Rectal smooth muscle tissue (tissue), 1 donor: ENCODE measurements around the gene ARHGEF26.
"Not testable (repeated sequence)": the region's sequence is repeated elsewhere in the genome, so short reads cannot be mapped to it uniquely, and the experiment has no call there.

Source experiments
- H3K27ac ChIP-seq: one replicate; pipeline ENCODE4 v1.7.0; 2013; ENCODE audit warnings: low read depth, low read length, inconsistent platforms
- H3K27me3 ChIP-seq: one replicate; pipeline ENCODE4 v1.7.0; 2013; ENCODE audit warnings: low read length; ENCODE audit not compliant: control insufficient read depth, insufficient read depth
- H3K36me3 ChIP-seq: one replicate; pipeline ENCODE4 v1.7.0; 2013; ENCODE audit warnings: low read length; ENCODE audit not compliant: control insufficient read depth, insufficient read depth
- H3K4me1 ChIP-seq: one replicate; pipeline ENCODE4 v1.7.0; 2013; ENCODE audit warnings: low read length; ENCODE audit not compliant: control insufficient read depth, insufficient read depth
- H3K4me3 ChIP-seq: one replicate; pipeline ENCODE4 v1.7.0; 2013; ENCODE audit warnings: low read length
- H3K9ac ChIP-seq: one replicate; pipeline ENCODE4 v1.7.0; 2013; ENCODE audit warnings: low read length

ARHGEF26 gene, protein sequence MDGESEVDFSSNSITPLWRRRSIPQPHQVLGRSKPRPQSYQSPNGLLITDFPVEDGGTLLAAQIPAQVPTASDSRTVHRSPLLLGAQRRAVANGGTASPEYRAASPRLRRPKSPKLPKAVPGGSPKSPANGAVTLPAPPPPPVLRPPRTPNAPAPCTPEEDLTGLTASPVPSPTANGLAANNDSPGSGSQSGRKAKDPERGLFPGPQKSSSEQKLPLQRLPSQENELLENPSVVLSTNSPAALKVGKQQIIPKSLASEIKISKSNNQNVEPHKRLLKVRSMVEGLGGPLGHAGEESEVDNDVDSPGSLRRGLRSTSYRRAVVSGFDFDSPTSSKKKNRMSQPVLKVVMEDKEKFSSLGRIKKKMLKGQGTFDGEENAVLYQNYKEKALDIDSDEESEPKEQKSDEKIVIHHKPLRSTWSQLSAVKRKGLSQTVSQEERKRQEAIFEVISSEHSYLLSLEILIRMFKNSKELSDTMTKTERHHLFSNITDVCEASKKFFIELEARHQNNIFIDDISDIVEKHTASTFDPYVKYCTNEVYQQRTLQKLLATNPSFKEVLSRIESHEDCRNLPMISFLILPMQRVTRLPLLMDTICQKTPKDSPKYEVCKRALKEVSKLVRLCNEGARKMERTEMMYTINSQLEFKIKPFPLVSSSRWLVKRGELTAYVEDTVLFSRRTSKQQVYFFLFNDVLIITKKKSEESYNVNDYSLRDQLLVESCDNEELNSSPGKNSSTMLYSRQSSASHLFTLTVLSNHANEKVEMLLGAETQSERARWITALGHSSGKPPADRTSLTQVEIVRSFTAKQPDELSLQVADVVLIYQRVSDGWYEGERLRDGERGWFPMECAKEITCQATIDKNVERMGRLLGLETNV

DNA sequence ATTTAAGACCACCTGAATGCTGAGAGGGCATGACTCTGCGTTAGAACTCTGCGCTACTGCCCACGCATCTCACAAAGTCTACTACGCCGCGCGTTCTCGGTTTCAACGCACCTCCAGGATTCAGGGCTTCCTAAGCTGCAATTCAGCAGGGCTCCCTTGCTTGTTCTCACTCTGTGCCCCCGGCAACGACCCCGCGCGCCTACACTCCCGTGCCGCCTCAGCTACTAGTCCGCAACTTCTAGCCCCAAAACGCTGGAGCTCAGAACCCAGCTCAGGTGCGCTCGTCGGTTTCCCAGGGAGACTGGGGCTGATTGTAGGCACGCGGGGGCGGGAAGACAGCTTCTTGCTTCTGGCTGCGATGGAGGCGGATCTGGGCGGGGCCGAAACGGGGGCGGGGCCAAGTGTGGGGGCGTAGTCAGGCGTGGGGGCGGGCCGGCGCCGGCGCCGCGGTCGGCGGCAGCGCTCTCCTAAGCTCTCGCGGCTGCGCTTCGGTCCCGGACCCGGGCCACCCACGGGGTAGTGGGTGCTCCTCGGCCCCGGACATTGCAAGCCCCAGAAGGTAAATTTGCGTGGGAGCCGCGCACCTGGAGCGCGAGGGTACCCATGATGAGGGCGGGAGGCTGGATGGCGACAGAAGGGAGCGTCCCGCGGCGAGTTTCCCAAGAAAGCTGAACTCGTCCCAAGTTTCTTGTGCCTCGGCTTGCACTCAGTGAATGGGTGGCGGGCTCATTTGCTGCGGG lies at the start of gene ARHGEF26:
Gene ARHGEF26 (plus strand): TSS at position 430 of the 740 bp plus-strand sequence. CDS start 603 bp downstream, outside the sequence.
- Histone ChIP-seq H3K27me3 (no peaks in the 10 kb centered on the region), H3K4me3 (peak within 1 kb of the TSS; percentile 89), H3K36me3 (no peaks in the 10 kb centered on the region), H3K4me1 (peaks cover 4% of the 10 kb centered on the region), H3K9ac (peak within 1 kb of the TSS; percentile 66), H3K27ac (peak within 1 kb of the TSS; percentile 88)

DNA sequence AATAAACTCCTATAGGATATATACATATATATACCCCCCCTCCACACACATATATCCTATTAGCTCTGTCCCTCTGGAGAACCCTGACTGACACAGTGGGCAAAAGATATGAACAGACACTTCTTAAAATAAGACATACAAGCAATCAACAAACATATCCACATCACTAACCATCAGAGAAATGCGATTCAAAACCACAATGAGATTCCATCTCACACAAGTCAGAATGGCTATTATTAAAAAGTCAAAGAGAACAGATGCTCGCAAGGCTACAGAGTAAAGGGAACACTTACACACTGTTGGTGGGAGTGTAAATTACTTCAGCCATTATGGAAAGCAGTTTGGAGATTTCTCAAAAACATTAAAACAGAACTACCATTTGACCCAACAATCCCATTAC lies 46.2 kb upstream of the ARHGEF26 start:
- H3K27me3 ChIP-seq: no peaks in the 10 kb centered on the region
- no peak overlapping the region for H3K9ac ChIP-seq
- no peaks in the 10 kb centered on the region for H3K36me3 ChIP-seq
- no peaks in the 10 kb centered on the region for H3K4me1 ChIP-seq
- no peak overlapping the region for H3K27ac ChIP-seq
- H3K4me3 ChIP-seq: no peak overlapping the region

DNA sequence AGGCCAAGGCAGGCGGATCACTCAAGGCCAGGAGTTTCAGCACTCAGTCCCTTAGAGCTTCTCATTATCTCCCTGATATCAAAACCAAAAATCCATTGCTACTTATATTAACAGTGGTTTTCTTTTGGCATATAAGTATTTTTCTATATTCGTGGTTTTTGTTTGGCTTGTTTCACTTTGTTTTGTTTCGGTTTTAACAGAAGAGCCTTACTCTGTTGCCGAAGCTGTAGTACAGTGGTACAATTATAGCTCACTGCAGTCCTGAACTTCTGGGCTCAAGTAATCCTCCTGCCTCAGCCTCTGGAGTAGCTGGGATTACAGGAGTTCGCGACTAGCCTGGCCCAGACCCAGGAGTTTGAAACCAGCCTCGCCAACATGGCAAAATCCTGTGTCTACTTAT lies 42.5 kb upstream of the ARHGEF26 start:
- no peak overlapping the region for H3K27ac ChIP-seq
- no peak overlapping the region for H3K9ac ChIP-seq
- no peaks in the 10 kb centered on the region for H3K36me3 ChIP-seq
- H3K4me3 ChIP-seq: no peak overlapping the region
- no peaks in the 10 kb centered on the region for H3K27me3 ChIP-seq
- H3K4me1 ChIP-seq: no peaks in the 10 kb centered on the region

- H3K27me3 ChIP-seq: no peaks in the 10 kb centered on the region
- no peak overlapping the region for H3K9ac ChIP-seq
- peaks cover 8% of the 10 kb centered on the region for H3K4me1 ChIP-seq
- H3K4me3 ChIP-seq: no peak overlapping the region
- H3K27ac ChIP-seq: no peak overlapping the region
- no peaks in the 10 kb centered on the region for H3K36me3 ChIP-seq
Measured at GRCh38 chr3:154081305-154081704, 39.9 kb upstream of the ARHGEF26 start.

GRCh38 chr3:154085071-154085470 lies 36.1 kb upstream of the ARHGEF26 start:
- Histone ChIP-seq H3K36me3 (no peaks in the 10 kb centered on the region), H3K9ac (no peak overlapping the region), H3K4me1 (peaks cover 8% of the 10 kb centered on the region), H3K27me3 (no peaks in the 10 kb centered on the region), H3K4me3 (no peak overlapping the region), H3K27ac (no peak overlapping the region)

DNA sequence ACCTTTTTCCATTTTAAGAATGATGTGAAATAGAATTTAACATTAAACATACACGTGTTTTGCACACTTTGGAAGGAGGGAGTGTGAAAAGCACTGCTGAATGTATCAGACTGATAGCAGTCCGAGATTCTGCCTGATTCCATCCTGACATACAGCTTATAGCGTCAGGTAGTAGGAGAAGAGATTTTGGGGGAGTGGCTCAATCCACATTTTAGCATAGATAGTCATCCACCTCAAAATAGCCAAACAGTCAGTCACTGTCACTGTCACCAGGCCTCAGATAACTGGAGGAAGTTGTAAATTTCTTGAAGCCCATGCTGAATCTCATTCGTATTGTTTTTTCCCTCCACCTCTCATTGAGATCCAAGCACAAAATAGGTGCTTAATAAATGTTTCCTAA lies 35.4 kb upstream of the ARHGEF26 start:
- Histone ChIP-seq H3K4me3 (no peak overlapping the region), H3K9ac (no peak overlapping the region), H3K4me1 (peaks cover 8% of the 10 kb centered on the region), H3K36me3 (no peaks in the 10 kb centered on the region), H3K27ac (no peak overlapping the region), H3K27me3 (no peaks in the 10 kb centered on the region)

GRCh38 chr3:154086286-154086685 lies 34.9 kb upstream of the ARHGEF26 start:
- H3K27ac ChIP-seq: no peak overlapping the region
- no peaks in the 10 kb centered on the region for H3K27me3 ChIP-seq
- peaks cover 8% of the 10 kb centered on the region for H3K4me1 ChIP-seq
- H3K36me3 ChIP-seq: no peaks in the 10 kb centered on the region
- H3K4me3 ChIP-seq: no peak overlapping the region
- no peak overlapping the region for H3K9ac ChIP-seq

DNA sequence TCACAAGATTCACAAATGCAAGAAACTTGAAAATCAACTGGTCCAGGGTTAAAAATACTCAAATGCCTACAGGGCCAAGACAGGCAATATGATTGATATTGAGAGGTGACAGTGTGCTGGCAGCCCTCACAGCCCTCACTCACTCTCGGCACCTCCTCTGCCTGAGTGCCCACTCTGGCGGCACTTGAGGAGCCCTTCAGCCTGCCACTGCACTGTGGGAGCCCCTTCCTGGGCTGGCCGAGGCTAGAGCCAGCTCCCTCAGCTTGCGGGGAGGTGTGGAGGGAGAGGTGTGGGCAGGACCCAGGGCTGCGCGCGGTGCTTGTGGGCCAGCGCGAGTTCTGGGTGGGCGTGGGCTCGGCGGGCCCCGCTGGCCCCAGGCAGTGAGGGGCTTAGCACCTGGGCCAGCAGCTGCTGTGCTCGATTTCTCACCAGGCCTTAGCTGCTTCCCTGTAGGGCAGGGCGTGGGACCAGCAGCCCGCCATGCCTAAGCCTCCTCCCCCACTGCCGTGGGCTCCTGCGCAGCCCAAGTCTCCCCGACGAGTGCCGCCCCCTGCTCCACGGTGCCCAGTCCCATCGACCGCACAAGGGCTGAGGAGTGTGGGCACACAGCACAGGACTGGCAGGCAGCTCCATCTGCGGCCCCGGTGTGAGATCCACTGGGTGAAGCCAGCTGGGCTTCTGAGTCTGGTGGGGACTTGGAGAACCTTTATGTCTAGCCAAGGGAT lies 33.3 kb upstream of the ARHGEF26 start:
- H3K4me1 ChIP-seq, H3K4me3 ChIP-seq, H3K27ac ChIP-seq, H3K36me3 ChIP-seq, H3K27me3 ChIP-seq, H3K9ac ChIP-seq: not testable (repeated sequence)

DNA sequence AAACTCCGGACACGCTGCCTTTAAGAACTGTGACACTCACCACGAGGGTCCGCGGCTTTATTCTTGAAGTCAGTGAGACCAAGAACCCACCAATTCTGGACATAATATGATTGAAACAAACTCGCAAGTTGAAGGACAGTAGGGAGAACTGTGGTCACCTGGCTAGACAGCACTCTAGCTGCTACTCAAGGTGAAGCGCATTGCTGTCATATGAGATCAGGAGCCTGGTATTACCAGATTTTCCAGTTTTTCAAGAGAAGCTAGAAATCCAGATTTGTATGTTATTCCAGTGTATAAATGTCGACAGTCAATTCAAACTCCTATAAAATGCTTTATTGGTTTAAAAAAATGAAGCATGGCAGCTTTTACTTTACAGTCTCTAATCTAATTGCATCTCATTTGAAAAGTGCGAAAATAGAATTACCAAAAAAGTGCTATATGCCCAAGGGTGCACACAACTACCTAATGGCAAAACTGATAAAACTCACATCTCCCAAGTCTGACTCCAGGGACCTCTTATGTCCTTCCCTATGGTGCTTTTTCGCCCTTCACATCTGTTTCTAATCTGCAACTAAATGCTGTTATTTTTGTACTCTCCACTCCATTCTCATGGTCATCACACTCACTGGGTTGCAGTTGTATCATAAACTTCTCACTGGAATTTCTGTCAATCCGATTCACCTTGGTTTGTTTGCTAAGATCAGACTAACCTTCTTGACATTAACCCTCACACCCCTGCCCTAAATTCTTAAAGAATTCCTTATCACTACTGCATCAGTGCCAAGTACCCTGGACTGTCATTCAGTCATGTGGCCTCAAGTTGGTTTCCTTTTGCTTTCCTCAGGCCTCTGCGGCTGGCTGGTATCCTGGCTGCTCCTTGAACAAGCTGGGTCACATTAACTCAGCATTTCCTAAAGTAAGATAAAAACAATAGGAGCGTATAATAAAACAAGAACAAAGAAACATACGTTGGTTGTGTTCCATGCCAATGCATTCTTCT lies 31.5 kb upstream of the ARHGEF26 start:
- no peaks in the 10 kb centered on the region for H3K27me3 ChIP-seq
- no peak overlapping the region for H3K27ac ChIP-seq
- no peak overlapping the region for H3K9ac ChIP-seq
- no peak overlapping the region for H3K4me3 ChIP-seq
- no peaks in the 10 kb centered on the region for H3K36me3 ChIP-seq
- H3K4me1 ChIP-seq: peaks cover 5% of the 10 kb centered on the region

- Histone ChIP-seq H3K36me3 (no peaks in the 10 kb centered on the region), H3K27ac (peak overlapping the region; percentile 62), H3K9ac (no peak overlapping the region), H3K4me3 (no peak overlapping the region), H3K27me3 (no peaks in the 10 kb centered on the region), H3K4me1 (peaks cover 7% of the 10 kb centered on the region)
Measured at GRCh38 chr3:154094051-154094450, 27.1 kb upstream of the ARHGEF26 start.

- H3K9ac ChIP-seq: no peak overlapping the region
- H3K27me3 ChIP-seq: no peaks in the 10 kb centered on the region
- peaks cover 7% of the 10 kb centered on the region for H3K4me1 ChIP-seq
- H3K4me3 ChIP-seq: no peak overlapping the region
- no peaks in the 10 kb centered on the region for H3K36me3 ChIP-seq
- H3K27ac ChIP-seq: no peak overlapping the region
Measured at GRCh38 chr3:154095832-154096421, 25.3 kb upstream of the ARHGEF26 start.
